Muscle layer of duodenum (tissue), 2 donors: ENCODE measurements around the gene RBP3.

ENCODE experiments used
- H3K27ac ChIP-seq: one replicate; pipeline ENCODE4 v1.7.0; 2013; ENCODE audit warnings: mild to moderate bottlenecking, low read length
- H3K27me3 ChIP-seq: one replicate; pipeline ENCODE4 v1.7.0; 2013; ENCODE audit warnings: low read depth, mild to moderate bottlenecking, control low read depth, low read length
- H3K36me3 ChIP-seq, 2 donors: one replicate each; pipeline ENCODE4 v1.7.0; 2013; ENCODE audit warnings: low read length in 2 of 2, control low read depth in 1 of 2, mild to moderate bottlenecking in 1 of 2; ENCODE audit not compliant: insufficient read depth in 2 of 2, control insufficient read depth in 1 of 2
- H3K4me1 ChIP-seq, 2 donors: one replicate each; pipeline ENCODE4 v1.7.0; 2013; ENCODE audit warnings: low read length in 2 of 2, mild to moderate bottlenecking in 2 of 2, control low read depth in 1 of 2, moderate library complexity in 1 of 2; ENCODE audit not compliant: insufficient read depth in 2 of 2, control insufficient read depth in 1 of 2
- H3K4me3 ChIP-seq, 2 donors: one replicate each; pipeline ENCODE4 v1.7.0; 2013; ENCODE audit warnings: low read length in 2 of 2, low read depth in 1 of 2, mild to moderate bottlenecking in 1 of 2
- H3K9me3 ChIP-seq, 2 donors: one replicate each; pipeline ENCODE4 v1.7.0; 2013; ENCODE audit warnings: low read length in 2 of 2, control low read depth in 1 of 2, mild to moderate bottlenecking in 1 of 2; ENCODE audit not compliant: control insufficient read depth in 1 of 2
- donor health status: healthy.

The RBP3 gene

DNA sequence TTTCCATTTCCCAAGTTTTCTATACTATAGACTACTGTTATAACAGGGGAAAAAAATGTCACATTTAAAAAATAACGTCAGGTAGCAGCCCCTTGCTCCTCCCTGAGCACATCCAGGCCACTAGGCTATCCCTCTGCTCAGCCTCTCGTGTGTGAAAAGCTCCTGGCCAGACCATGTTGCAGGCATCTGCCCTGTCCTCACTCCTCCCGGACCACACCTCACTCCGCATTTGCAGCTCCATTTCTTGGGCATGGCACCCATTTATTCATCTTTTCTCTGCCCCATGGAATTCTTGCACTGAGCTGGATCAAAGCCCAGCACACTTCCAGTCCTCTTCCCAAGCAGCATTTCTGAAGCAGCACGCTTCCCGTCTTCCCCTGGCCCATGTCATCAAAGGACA, 27.4 kb upstream of the RBP3 start:
- no peak overlapping the region for H3K4me3 ChIP-seq
- no peaks in the 10 kb centered on the region for H3K27me3 ChIP-seq

DNA sequence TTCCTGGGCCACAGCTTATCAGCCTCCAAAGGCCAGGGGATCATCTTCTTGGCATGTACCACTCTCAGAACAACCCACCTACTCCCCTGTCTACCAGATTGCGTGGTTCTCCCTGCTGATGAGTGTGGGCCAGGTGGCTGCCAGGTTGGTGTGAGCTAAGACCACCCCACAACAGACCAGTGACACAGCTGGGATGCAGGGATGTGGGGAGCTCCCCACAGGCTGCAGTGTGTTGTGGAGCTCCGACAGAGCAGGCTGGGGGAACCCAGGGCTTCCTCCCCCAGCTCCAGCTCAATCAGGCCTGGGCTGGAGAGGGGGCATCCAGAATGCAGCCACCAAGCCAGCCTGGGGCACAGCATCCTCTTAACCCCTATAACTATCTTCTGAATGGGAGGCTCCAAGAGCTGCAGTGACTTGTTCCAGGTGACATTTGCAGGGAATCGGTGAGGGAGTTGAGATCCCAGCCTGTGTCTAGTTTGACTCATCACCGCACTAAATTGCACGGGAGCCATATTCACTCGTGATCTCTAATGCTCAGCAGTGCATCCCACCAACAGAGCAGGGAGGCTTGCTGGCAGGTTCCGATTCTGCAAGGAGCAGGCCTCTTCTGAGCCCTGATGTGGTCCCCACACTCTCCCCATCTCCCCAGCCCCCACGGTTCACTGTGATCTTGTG, 26.5 kb upstream of the RBP3 start:
- H3K9me3 ChIP-seq, result no peaks in the 10 kb centered on the region
- H3K4me1 ChIP-seq, result no peaks in the 10 kb centered on the region
- no peak overlapping the region for H3K4me3 ChIP-seq
- no peaks in the 10 kb centered on the region for H3K27me3 ChIP-seq
- H3K36me3 ChIP-seq, result no peaks in the 10 kb centered on the region
- H3K27ac ChIP-seq, result no peak overlapping the region

More for the DNA sequence above, 27.4 kb upstream of the RBP3 start:
- H3K9me3 ChIP-seq, result no peaks in the 10 kb centered on the region
- no peak overlapping the region for H3K27ac ChIP-seq
- no peaks in the 10 kb centered on the region for H3K4me1 ChIP-seq
- no peaks in the 10 kb centered on the region for H3K36me3 ChIP-seq

DNA sequence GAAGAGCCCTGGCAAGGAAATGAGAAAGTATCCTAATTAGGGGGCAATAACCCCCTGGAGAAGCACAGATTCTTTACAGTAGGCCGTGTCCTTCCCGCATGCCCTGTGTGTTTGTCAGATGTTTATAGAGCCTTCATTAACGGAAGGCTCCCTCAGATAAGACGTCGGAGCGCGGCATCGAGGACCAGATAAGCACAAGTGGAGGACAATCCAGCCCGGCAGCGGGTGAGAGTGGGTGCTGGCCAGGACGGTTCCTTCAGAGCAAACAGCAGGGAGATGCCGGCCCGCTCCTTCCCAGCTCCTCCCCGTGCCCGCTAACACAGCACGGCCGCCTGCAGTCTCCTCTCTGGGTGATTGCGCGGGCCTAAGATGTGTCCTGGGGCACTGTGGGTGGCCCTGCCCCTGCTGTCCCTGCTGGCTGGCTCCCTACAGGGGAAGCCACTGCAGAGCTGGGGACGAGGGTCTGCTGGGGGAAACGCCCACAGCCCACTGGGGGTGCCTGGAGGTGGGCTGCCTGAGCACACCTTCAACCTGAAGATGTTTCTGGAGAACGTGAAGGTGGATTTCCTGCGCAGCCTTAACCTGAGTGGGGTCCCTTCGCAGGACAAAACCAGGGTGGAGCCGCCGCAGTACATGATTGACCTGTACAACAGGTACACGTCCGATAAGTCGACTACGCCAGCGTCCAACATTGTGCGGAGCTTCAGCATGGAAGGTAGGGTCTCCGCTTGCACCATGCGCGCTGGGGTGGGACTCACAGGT, 25.7 kb upstream of the RBP3 start, which contains the start of gene GDF2:
Gene GDF2, plus strand, starts transcription at position 155 of the 762 bp plus-strand sequence. Its CDS starts 215 bp downstream, at position 370.
- Histone ChIP-seq H3K4me1 (no peaks in the 10 kb centered on the region), H3K27ac (no peak within 1 kb of the TSS), H3K36me3 (no peaks in the 10 kb centered on the region), H3K27me3 (no peaks in the 10 kb centered on the region), H3K9me3 (no peaks in the 10 kb centered on the region), H3K4me3 (no peak within 1 kb of the TSS)

DNA sequence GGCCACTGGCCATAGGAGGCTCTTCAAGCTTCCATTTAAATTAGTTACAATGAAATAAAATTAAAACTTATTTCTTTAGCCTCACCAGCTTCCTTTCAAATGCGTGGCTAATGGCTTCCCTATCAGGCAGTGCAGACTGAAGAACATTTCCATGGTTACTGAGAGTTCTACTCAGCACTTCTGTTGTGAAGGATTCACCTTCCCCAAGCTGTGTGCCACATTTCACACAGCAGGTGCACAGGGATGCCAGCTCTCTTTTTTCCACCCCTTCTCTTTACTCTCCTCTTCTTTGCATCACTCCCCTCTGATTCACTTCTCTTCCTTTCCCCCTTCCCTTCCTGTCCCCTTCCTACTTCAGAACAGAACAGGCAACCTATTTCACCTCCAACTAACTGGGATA, 25.1 kb upstream of the RBP3 start:
- H3K4me1 ChIP-seq, result no peaks in the 10 kb centered on the region
- H3K27me3 ChIP-seq, result no peaks in the 10 kb centered on the region
- H3K9me3 ChIP-seq, result no peaks in the 10 kb centered on the region
- no peaks in the 10 kb centered on the region for H3K36me3 ChIP-seq
- no peak overlapping the region for H3K4me3 ChIP-seq
- H3K27ac ChIP-seq, result no peak overlapping the region

DNA sequence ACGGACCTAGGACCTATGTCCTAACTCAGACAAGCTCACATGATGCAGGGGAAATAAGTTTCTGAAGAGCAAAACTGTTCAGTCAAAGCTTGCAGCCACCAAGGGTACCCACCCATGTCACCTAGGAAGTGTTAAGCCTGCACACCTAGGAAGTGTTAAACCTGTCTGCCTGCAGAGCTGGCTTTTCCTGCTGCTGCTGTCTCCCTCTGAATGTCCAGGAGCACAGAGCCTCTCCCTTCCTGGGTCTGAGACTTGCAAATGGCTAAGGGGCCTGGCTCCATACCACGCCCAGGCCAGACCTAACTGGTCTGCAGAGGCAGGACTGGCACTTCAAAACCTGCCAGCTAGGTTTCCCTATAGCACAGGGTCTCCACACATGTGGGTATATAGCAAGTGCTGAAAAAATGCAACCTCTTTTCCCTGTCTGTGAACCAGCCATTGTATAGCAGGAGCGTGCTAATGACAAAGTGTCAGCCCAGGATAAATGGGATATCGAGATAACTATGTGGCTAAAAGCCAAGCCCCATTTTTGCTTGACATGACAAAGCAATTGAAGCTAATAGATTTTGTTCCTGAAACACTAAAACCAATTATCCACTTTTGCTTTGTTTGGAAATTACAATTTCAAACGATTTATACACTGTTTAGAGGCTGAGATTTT, 24.4 kb upstream of the RBP3 start:
- H3K36me3 ChIP-seq, result no peaks in the 10 kb centered on the region
- no peak overlapping the region for H3K4me3 ChIP-seq
- H3K27me3 ChIP-seq, result no peaks in the 10 kb centered on the region
- H3K4me1 ChIP-seq, result no peaks in the 10 kb centered on the region
- H3K27ac ChIP-seq, result no peak overlapping the region
- H3K9me3 ChIP-seq, result no peaks in the 10 kb centered on the region

DNA sequence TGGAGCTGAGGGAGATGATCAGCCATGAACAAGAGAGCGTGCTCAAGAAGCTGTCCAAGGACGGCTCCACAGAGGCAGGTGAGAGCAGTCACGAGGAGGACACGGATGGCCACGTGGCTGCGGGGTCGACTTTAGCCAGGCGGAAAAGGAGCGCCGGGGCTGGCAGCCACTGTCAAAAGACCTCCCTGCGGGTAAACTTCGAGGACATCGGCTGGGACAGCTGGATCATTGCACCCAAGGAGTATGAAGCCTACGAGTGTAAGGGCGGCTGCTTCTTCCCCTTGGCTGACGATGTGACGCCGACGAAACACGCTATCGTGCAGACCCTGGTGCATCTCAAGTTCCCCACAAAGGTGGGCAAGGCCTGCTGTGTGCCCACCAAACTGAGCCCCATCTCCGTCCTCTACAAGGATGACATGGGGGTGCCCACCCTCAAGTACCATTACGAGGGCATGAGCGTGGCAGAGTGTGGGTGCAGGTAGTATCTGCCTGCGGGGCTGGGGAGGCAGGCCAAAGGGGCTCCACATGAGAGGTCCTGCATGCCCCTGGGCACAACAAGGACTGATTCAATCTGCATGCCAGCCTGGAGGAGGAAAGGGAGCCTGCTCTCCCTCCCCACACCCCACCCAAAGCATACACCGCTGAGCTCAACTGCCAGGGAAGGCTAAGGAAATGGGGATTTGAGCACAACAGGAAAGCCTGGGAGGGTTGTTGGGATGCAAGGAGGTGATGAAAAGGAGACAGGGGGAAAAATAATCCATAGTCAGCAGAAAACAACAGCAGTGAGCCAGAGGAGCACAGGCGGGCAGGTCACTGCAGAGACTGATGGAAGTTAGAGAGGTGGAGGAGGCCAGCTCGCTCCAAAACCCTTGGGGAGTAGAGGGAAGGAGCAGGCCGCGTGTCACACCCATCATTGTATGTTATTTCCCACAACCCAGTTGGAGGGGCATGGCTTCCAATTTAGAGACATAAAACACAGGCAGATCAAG, 22.6 kb upstream of the RBP3 start:
- Histone ChIP-seq H3K4me3 (no peak overlapping the region), H3K9me3 (no peaks in the 10 kb centered on the region), H3K4me1 (no peaks in the 10 kb centered on the region), H3K36me3 (no peaks in the 10 kb centered on the region), H3K27ac (no peak overlapping the region), H3K27me3 (no peaks in the 10 kb centered on the region)

DNA sequence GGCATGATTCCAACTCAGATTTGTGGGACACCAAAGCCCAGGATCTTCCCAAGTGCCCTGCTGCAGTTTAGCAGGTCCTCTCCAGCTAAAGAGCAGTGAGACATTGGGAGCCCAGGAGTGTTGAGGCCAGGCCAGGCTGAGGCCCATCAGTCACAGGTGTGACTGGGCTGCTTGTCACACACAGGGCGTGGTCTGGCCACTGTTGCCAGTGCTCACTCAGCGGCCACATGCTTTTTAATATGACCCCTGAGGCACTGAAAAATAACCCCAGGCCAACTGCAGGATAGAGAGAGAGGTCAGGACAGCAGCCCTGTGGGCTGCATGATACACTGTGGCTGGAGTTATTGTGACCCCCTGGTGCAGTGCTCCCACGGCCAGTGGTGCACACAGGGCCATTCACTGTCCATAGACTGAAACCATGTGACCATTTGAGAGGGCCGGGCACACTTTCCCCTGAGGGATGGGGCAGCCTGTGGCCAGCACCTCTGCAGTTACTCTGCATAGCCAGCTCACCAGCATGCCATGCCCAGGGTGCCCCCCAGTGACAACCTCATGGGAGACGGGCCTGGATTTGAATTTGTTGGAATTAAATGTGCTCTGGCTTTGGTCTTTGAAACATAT, 21.7 kb upstream of the RBP3 start:
- Histone ChIP-seq H3K4me1 (no peaks in the 10 kb centered on the region), H3K4me3 (no peak overlapping the region), H3K9me3 (no peaks in the 10 kb centered on the region), H3K36me3 (no peaks in the 10 kb centered on the region), H3K27ac (no peak overlapping the region), H3K27me3 (no peaks in the 10 kb centered on the region)

DNA sequence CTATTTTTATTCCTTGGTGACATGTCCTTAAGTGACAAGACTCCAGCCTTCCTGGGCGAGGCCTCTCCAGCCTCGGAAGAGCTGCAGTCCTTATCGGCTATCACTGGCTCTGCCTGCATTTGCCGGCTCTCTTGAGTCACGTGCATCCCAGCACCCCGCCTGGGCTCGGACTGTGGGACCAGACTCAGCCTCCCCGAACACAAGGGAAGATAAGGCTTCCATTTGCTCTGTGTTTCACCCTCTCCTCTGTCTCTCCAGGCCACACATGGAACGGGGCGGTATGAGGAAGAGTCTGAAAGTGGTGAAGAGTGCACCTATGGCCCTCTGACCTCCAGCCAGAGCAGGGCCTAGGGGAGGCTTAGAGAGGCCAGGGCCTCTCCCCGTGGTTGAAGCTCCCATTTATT, 21.2 kb upstream of the RBP3 start:
- Histone ChIP-seq H3K9me3 (no peaks in the 10 kb centered on the region), H3K27ac (no peak overlapping the region), H3K4me1 (no peaks in the 10 kb centered on the region), H3K36me3 (no peaks in the 10 kb centered on the region), H3K27me3 (no peaks in the 10 kb centered on the region), H3K4me3 (no peak overlapping the region)

DNA sequence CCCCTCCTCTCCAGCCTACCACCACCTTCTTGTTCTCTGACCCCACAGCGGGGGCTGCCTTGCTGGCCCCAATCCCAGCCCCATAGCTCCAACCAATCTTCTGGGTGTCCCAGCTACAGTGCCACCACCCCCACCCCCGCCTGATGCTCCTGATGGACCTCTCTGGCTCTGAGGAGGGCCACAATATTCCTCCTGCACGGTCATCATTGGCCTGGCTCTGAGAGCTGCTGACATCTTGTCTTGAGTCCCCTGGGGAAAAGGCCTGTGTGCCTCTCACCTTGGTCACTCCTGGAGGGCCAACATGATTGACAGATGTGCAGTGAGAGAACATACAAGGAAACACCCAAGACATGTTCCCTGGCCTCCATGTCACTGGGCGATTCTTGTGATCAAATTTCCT, 18.3 kb upstream of the RBP3 start:
- Histone ChIP-seq H3K27me3 (no peaks in the 10 kb centered on the region), H3K36me3 (no peaks in the 10 kb centered on the region), H3K4me3 (no peak overlapping the region), H3K4me1 (no peaks in the 10 kb centered on the region), H3K27ac (no peak overlapping the region), H3K9me3 (no peaks in the 10 kb centered on the region)

DNA sequence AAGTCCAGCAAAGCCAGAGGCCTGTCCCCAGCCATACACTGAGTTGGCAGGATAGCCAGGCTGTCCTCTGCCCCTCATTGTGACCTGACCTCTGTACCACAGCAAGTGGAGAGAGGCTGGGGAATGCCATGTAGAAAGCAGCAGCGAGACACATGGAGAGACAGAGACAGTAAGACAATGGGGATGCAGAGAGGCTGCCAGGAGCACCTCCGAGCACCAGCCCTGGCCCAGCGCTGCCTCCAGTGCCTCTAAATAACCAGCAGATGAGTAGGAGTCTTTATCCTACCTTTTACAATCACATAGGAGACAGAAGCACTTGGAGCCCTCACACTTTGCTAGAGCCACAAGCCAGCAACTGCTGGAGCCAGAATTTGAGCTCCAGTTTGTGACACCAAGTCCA, 17.8 kb upstream of the RBP3 start:
- no peaks in the 10 kb centered on the region for H3K27me3 ChIP-seq
- no peaks in the 10 kb centered on the region for H3K9me3 ChIP-seq
- no peaks in the 10 kb centered on the region for H3K4me1 ChIP-seq
- H3K4me3 ChIP-seq, result no peak overlapping the region
- H3K36me3 ChIP-seq, result no peaks in the 10 kb centered on the region
- no peak overlapping the region for H3K27ac ChIP-seq
